ENCODE measurements around the gene BTBD2.

DNA sequence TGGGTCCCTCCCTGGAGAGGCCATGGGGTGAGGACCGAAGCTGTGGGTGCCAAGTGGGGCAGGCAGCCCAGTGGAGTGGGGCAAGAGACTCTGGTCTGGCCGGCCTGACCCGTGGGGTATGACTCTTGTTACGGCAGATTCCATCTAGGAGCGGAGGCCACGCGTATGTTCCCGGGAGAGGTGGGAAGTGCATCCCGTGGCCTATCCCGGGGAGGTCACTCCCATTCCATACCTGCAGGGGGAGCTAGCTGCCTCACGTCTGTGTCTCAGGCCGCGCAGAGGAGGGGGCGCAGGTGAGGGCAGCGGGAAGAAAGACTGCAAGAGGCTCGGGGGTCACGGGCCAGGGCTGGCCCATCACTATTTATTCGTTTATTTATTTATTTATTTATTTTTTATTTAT is 69.6 kb downstream of the BTBD2 start:
- TF ChIP-seq, protein P1, sequence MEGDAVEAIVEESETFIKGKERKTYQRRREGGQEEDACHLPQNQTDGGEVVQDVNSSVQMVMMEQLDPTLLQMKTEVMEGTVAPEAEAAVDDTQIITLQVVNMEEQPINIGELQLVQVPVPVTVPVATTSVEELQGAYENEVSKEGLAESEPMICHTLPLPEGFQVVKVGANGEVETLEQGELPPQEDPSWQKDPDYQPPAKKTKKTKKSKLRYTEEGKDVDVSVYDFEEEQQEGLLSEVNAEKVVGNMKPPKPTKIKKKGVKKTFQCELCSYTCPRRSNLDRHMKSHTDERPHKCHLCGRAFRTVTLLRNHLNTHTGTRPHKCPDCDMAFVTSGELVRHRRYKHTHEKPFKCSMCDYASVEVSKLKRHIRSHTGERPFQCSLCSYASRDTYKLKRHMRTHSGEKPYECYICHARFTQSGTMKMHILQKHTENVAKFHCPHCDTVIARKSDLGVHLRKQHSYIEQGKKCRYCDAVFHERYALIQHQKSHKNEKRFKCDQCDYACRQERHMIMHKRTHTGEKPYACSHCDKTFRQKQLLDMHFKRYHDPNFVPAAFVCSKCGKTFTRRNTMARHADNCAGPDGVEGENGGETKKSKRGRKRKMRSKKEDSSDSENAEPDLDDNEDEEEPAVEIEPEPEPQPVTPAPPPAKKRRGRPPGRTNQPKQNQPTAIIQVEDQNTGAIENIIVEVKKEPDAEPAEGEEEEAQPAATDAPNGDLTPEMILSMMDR (IDR thresholded peaks at IDR 0.05) = peak; percentile 78
- no peak for TF ChIP-seq ZFX (IDR thresholded peaks at IDR 0.05; ENCODE audit: borderline replicate concordance)

All from 22Rv1 (cell line).